GM21717 (cell line): Measurements from ENCODE around the gene GBX2.

Source experiments
- ATAC-seq: cut with Tn5 transposase; IDR thresholded peaks from one replicate; pipeline ENCODE4 v1.9.1; 2021; ENCODE audit warnings: mild to moderate bottlenecking, moderate library complexity; ENCODE audit not compliant: unreplicated experiment

Gene GBX2

GRCh38 chr2:236184701-236185100 lies 16.5 kb upstream of the GBX2 start:
- no peak for ATAC-seq

- no peak for ATAC-seq
These were observed 12.8 kb upstream of the GBX2 start for GRCh38 chr2:236180831-236181453.

- no peak for ATAC-seq
These were observed 12.1 kb upstream of the GBX2 start for GRCh38 chr2:236180076-236180816.

GRCh38 chr2:236179236-236180075 lies 11.3 kb upstream of the GBX2 start:
- no peak for ATAC-seq

- ATAC-seq, result no peak
These were observed 10.7 kb upstream of the GBX2 start for GRCh38 chr2:236178890-236179235.

GRCh38 chr2:236177967-236178889 lies 10.0 kb upstream of the GBX2 start:
- ATAC-seq, result no peak

- ATAC-seq, result no peak
These were observed 9.4 kb upstream of the GBX2 start for GRCh38 chr2:236177604-236177966.

- ATAC-seq, result no peak
These were observed 8.8 kb upstream of the GBX2 start for GRCh38 chr2:236176951-236177350.

- no peak for ATAC-seq
These were observed 8.2 kb upstream of the GBX2 start for GRCh38 chr2:236176417-236176816.

GRCh38 chr2:236175548-236176150 lies 7.5 kb upstream of the GBX2 start:
- ATAC-seq, result no peak

GRCh38 chr2:236173729-236174607 lies 5.8 kb upstream of the GBX2 start:
- no peak for ATAC-seq

- no peak for ATAC-seq
These were observed 5.0 kb upstream of the GBX2 start for GRCh38 chr2:236173036-236173728.

GRCh38 chr2:236172255-236173035 lies 4.3 kb upstream of the GBX2 start:
- no peak for ATAC-seq

GRCh38 chr2:236171680-236172254 lies 3.6 kb upstream of the GBX2 start:
- ATAC-seq, result no peak

GRCh38 chr2:236171181-236171679 lies 3.0 kb upstream of the GBX2 start:
- ATAC-seq, result no peak

GRCh38 chr2:236170590-236171165 lies 2.5 kb upstream of the GBX2 start:
- ATAC-seq, result no peak
